GM18520 (cell line): ENCODE measurements around the gene MACROH2A1.

Experiments
- ATAC-seq: cut with Tn5 transposase; IDR thresholded peaks from one replicate; pipeline ENCODE4 v1.9.1; 2021; ENCODE audit not compliant: unreplicated experiment

MACROH2A1 gene

GRCh38 chr5:135398160-135398854 lies 724 bp downstream of the MACROH2A1 start:
- ATAC-seq = no peak

- ATAC-seq = no peak
Observed at GRCh38 chr5:135397084-135397483, 1.9 kb downstream of the MACROH2A1 start.

GRCh38 chr5:135396459-135397055 lies 2.5 kb downstream of the MACROH2A1 start:
- no peak for ATAC-seq

- no peak for ATAC-seq
Observed at GRCh38 chr5:135395866-135396265, 3.2 kb downstream of the MACROH2A1 start.

- no peak for ATAC-seq
Observed at GRCh38 chr5:135395451-135395850, 3.6 kb downstream of the MACROH2A1 start.

GRCh38 chr5:135394095-135394494 lies 4.9 kb downstream of the MACROH2A1 start:
- no peak for ATAC-seq

GRCh38 chr5:135393691-135394090 lies 5.3 kb downstream of the MACROH2A1 start:
- ATAC-seq = no peak

- ATAC-seq = no peak
Observed at GRCh38 chr5:135393229-135393628, 5.8 kb downstream of the MACROH2A1 start.

- ATAC-seq = no peak
Observed at GRCh38 chr5:135392256-135392655, 6.8 kb downstream of the MACROH2A1 start.

- ATAC-seq = no peak
Observed at GRCh38 chr5:135391869-135392255, 7.2 kb downstream of the MACROH2A1 start.

GRCh38 chr5:135391116-135391868 lies 7.7 kb downstream of the MACROH2A1 start:
- no peak for ATAC-seq

GRCh38 chr5:135388860-135389435 lies 10.1 kb downstream of the MACROH2A1 start:
- no peak for ATAC-seq

- no peak for ATAC-seq
Observed at GRCh38 chr5:135387629-135387960, 11.4 kb downstream of the MACROH2A1 start.

- ATAC-seq = no peak
Observed at GRCh38 chr5:135386886-135387628, 12.0 kb downstream of the MACROH2A1 start.

GRCh38 chr5:135386096-135386495 lies 12.9 kb downstream of the MACROH2A1 start:
- no peak for ATAC-seq

- no peak for ATAC-seq
Observed at GRCh38 chr5:135385576-135385975, 13.5 kb downstream of the MACROH2A1 start.

GRCh38 chr5:135384898-135385297 lies 14.1 kb downstream of the MACROH2A1 start:
- no peak for ATAC-seq

- ATAC-seq = no peak
Observed at GRCh38 chr5:135383803-135384495, 15.1 kb downstream of the MACROH2A1 start.

GRCh38 chr5:135382981-135383380 lies 16.1 kb downstream of the MACROH2A1 start:
- ATAC-seq = no peak

- no peak for ATAC-seq
Observed at GRCh38 chr5:135382106-135382790, 16.8 kb downstream of the MACROH2A1 start.
